ENCODE results near the gene WWP2.

DNA sequence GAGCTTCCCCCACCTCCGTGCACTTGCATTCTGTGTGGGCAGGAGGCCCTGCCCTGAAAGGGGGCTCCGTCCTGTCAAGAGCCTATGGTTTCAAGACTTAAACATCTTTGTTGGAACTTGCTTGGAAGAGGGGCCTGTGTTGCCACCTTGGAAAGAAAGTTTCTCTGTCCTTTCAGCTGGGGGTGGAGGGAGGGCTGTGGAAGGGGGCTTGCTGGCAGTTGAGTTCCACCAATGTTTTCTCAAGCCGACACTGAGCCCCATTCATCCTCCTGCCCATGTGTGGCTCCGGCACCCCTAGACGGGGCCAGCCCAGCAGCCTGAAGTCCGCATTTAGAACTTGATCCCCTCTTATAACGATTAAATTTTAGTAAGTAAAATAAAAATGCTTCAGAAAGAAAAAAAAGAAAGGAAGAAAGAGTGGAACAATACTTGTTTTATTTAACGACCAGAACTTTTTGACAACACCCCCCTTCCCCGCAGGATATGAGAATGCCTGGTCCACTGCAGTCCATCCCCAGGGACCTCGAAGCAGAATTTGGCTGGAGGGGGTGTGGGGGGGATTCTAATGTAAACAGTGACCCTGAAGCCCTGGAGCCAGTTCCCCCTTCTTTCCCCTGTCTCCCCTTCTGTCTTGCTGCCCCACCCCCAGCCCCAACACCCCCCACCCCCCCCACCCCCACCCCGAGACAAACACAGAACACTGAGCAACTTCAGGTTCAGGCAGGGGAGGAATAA is 162.1 kb downstream of the WWP2 start:
- no peak for TF ChIP-seq POLR2AphosphoS5 (IDR thresholded peaks at IDR 0.05)
- no peak for TF ChIP-seq CTCF (IDR thresholded peaks at IDR 0.05)
